H9 (cell line): ENCODE measurements around the gene CENPP. TPM values are rescaled to one million over a fixed set of nuclear protein-coding genes. Genes with fewer than 3 reads are reported as not detected.

Experiments used
- DNase-seq: peaks from one replicate; pipeline ENCODE4 v3.0.0-alpha.2; 2017
- H2AFZ ChIP-seq: one replicate; pipeline ENCODE4 v1.6.1; 2013; ENCODE audit warnings: mild to moderate bottlenecking, low read length, control low read depth, moderate library complexity
- H2AK5ac ChIP-seq: 2 replicates; pipeline ENCODE4 v1.6.1; 2013; ENCODE audit warnings: low read length, control low read depth, mixed read lengths; ENCODE audit not compliant: insufficient read length
- H2BK120ac ChIP-seq: one replicate; pipeline ENCODE4 v1.6.1; 2013; ENCODE audit warnings: low read depth, mild to moderate bottlenecking, low read length, control low read depth, inconsistent platforms; ENCODE audit not compliant: poor library complexity, severe bottlenecking
- H2BK12ac ChIP-seq: 2 replicates; pipeline ENCODE4 v1.6.1; 2013; ENCODE audit warnings: low read length, control low read depth, mixed read lengths, low read depth; ENCODE audit not compliant: insufficient read length
- H2BK15ac ChIP-seq: 2 replicates; pipeline ENCODE4 v1.6.1; 2013; ENCODE audit warnings: low read depth, low read length, control low read depth
- H2BK20ac ChIP-seq: one replicate; pipeline ENCODE4 v1.6.1; 2013; ENCODE audit warnings: low read depth, mild to moderate bottlenecking, low read length, control low read depth, inconsistent platforms; ENCODE audit not compliant: poor library complexity, severe bottlenecking
- H2BK5ac ChIP-seq: 2 replicates; pipeline ENCODE4 v1.6.1; 2013; ENCODE audit warnings: low read length, control low read depth, mixed read lengths; ENCODE audit not compliant: insufficient read length
- H3K14ac ChIP-seq: 2 replicates; pipeline ENCODE4 v1.6.1; 2013; ENCODE audit warnings: low read length, control low read depth; ENCODE audit not compliant: insufficient read depth
- H3K18ac ChIP-seq: 2 replicates; pipeline ENCODE4 v1.6.1; 2013; ENCODE audit warnings: low read depth, mild to moderate bottlenecking, mixed read lengths, low read length, control low read depth; ENCODE audit not compliant: insufficient read length
- H3K23ac ChIP-seq: 2 replicates; pipeline ENCODE4 v1.6.1; 2013; ENCODE audit warnings: low read length, control low read depth, mixed read lengths, low read depth; ENCODE audit not compliant: insufficient read length
- H3K23me2 ChIP-seq: 2 replicates; pipeline ENCODE4 v1.6.1; 2013; ENCODE audit warnings: low read depth, mild to moderate bottlenecking, mixed read lengths, low read length, control low read depth; ENCODE audit not compliant: insufficient read length, poor library complexity, severe bottlenecking
- H3K27ac ChIP-seq: 2 replicates; pipeline ENCODE4 v1.5.1; 2013; ENCODE audit warnings: low read length, control low read depth, mixed read lengths, low read depth; ENCODE audit not compliant: insufficient read length
- H3K27me3 ChIP-seq: 2 replicates; pipeline ENCODE4 v1.6.1; 2013; ENCODE audit warnings: low read length, control low read depth, inconsistent platforms; ENCODE audit not compliant: insufficient read depth
- H3K4ac ChIP-seq: 2 replicates; pipeline ENCODE4 v1.6.1; 2013; ENCODE audit warnings: low read depth, mild to moderate bottlenecking, control low read depth, inconsistent platforms, low read length, moderate library complexity
- H3K4me1 ChIP-seq: 2 replicates; pipeline ENCODE4 v1.6.1; 2013; ENCODE audit warnings: low read length, control low read depth, inconsistent platforms; ENCODE audit not compliant: insufficient read depth
- H3K4me2 ChIP-seq: 2 replicates; pipeline ENCODE4 v1.6.1; 2013; ENCODE audit warnings: low read length, control low read depth, mixed read lengths; ENCODE audit not compliant: insufficient read length, insufficient read depth
- H3K56ac ChIP-seq: 2 replicates; pipeline ENCODE4 v1.6.1; 2013; ENCODE audit warnings: low read depth, mild to moderate bottlenecking, mixed read lengths, low read length, control low read depth; ENCODE audit not compliant: insufficient read length
- H3K79me1 ChIP-seq: 2 replicates; pipeline ENCODE4 v1.6.1; 2013; ENCODE audit warnings: low read depth, mild to moderate bottlenecking, moderate library complexity, low read length, control low read depth, inconsistent platforms; ENCODE audit not compliant: insufficient read depth, poor library complexity, severe bottlenecking
- H3K79me2 ChIP-seq: 2 replicates; pipeline ENCODE4 v1.6.1; 2013; ENCODE audit warnings: low read length, control low read depth, inconsistent platforms; ENCODE audit not compliant: insufficient read depth
- H3K9ac ChIP-seq: 2 replicates; pipeline ENCODE4 v1.6.1; 2013; ENCODE audit warnings: low read length, control low read depth, mixed read lengths; ENCODE audit not compliant: insufficient read length; ENCODE audit errors: extremely low read depth
- H3K9me3 ChIP-seq: one replicate; pipeline ENCODE4 v1.6.1; 2013; ENCODE audit warnings: low read depth, low read length, inconsistent platforms; ENCODE audit not compliant: control insufficient read depth
- H3T11ph ChIP-seq: one replicate; pipeline ENCODE4 v1.6.1; 2013; ENCODE audit warnings: mild to moderate bottlenecking, low read length, control low read depth, inconsistent platforms
- H4K20me1 ChIP-seq: one replicate; pipeline ENCODE4 v1.6.1; 2013; ENCODE audit not compliant: control insufficient read depth, insufficient read length, insufficient read depth
- H4K5ac ChIP-seq: 2 replicates; pipeline ENCODE4 v1.6.1; 2013; ENCODE audit warnings: low read depth, mild to moderate bottlenecking, mixed read lengths, low read length, control low read depth; ENCODE audit not compliant: insufficient read length
- H4K8ac ChIP-seq: replicated peaks from 2 replicates; pipeline ENCODE4 v1.6.1; 2013; ENCODE audit warnings: low read length, control low read depth, mixed read lengths, low read depth; ENCODE audit not compliant: insufficient read length
- H4K91ac ChIP-seq: 2 replicates; pipeline ENCODE4 v1.6.1; 2013; ENCODE audit warnings: low read depth, mild to moderate bottlenecking, moderate library complexity, mixed read lengths, low read length, control low read depth; ENCODE audit not compliant: insufficient read length
- H3K27ac Mint-ChIP-seq, 3 experiments: 2 replicates in 2 of 3; 3 replicates in 1 of 3; pipeline ENCODE4 v1.8.0; 2020 to 2021; ENCODE audit warnings: mixed read lengths in 3 of 3, mild to moderate bottlenecking in 1 of 3, moderate library complexity in 1 of 3
- H3K27me3 Mint-ChIP-seq: 2 replicates; pipeline ENCODE4 v1.8.0; 2021; ENCODE audit warnings: low read depth, mild to moderate bottlenecking, moderate library complexity, mixed read lengths
- H3K36me3 Mint-ChIP-seq, 3 experiments: 2 replicates in 2 of 3; 3 replicates in 1 of 3; pipeline ENCODE4 v1.8.0; 2020 to 2021; ENCODE audit warnings: low read depth in 3 of 3, mixed read lengths in 3 of 3; ENCODE audit not compliant: insufficient read depth in 1 of 3
- H3K4me1 Mint-ChIP-seq, 2 experiments: 2 replicates each; pipeline ENCODE4 v1.8.0; 2020; ENCODE audit warnings: mixed read lengths in 2 of 2
- H3K4me3 Mint-ChIP-seq, 2 experiments: 2 replicates in 1 of 2; 3 replicates in 1 of 2; pipeline ENCODE4 v1.8.0; 2020 to 2021; ENCODE audit warnings: mild to moderate bottlenecking in 2 of 2, mixed read lengths in 2 of 2, moderate library complexity in 1 of 2
- H3K9me3 Mint-ChIP-seq, 2 experiments: 2 replicates in 1 of 2; 3 replicates in 1 of 2; pipeline ENCODE4 v1.8.0; 2020; ENCODE audit warnings: mild to moderate bottlenecking in 2 of 2, mixed read lengths in 2 of 2, moderate library complexity in 1 of 2
- WGBS: extraction: QIAGEN DNeasy Blood & Tissue Kit; methylation state at CpG from one replicate; pipeline ENCODE4 v1.1.7; 2013; ENCODE audit warnings: missing lambda C conversion rate, low lambda C conversion rate, mixed read lengths; ENCODE audit not compliant: insufficient read length; ENCODE audit errors: extremely low coverage; 5-methylcytosine and 5-hydroxymethylcytosine counted together
- total RNA-seq: library from RNA; stranded (reverse); gene quantifications from 2 replicates; pipeline ENCODE4 v1.2.1, GENCODE V29; 2021
- TF ChIP-seq, protein P1 (sequence below): fragments of 200-600 bp; sonication (generic); conservative IDR thresholded peaks from 3 replicates; pipeline ENCODE4 v1.8.0; 2021; ENCODE audit warnings: antibody characterized with exemption, mild to moderate bottlenecking

The CENPP gene
- total RNA-seq, 1 experiment from 2014 or later: 9.1 TPM

DNA sequence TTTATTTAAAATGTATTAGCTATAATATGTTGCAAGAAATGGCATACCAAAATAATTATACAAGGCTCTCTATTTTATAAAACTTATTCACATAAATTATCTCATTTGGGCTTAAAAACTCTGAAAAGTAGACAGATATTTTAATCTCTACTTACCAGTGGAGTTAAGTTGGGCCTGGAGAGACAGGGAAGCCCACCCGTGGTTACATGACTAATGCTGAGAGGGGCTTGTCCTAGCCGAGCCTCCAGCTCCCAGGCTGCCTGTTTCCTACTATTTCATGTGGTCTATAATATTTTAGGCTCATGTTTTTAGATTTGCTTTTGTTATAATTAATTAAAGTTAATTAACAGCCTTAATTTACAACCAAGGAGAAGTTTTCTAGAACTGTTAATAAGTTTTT lies 177.4 kb downstream of the CENPP start:
- no peaks in the 10 kb centered on the region for H3K23me2 ChIP-seq
- H2AK5ac ChIP-seq: no peak overlapping the region
- H2BK20ac ChIP-seq: no peak overlapping the region
- no peak overlapping the region for H3K4ac ChIP-seq
- H3K27ac ChIP-seq: no peak overlapping the region
- no peaks in the 10 kb centered on the region for H3K79me1 ChIP-seq
- no peak overlapping the region for H3K4me3 Mint-ChIP-seq
- TF ChIP-seq, protein P1, sequence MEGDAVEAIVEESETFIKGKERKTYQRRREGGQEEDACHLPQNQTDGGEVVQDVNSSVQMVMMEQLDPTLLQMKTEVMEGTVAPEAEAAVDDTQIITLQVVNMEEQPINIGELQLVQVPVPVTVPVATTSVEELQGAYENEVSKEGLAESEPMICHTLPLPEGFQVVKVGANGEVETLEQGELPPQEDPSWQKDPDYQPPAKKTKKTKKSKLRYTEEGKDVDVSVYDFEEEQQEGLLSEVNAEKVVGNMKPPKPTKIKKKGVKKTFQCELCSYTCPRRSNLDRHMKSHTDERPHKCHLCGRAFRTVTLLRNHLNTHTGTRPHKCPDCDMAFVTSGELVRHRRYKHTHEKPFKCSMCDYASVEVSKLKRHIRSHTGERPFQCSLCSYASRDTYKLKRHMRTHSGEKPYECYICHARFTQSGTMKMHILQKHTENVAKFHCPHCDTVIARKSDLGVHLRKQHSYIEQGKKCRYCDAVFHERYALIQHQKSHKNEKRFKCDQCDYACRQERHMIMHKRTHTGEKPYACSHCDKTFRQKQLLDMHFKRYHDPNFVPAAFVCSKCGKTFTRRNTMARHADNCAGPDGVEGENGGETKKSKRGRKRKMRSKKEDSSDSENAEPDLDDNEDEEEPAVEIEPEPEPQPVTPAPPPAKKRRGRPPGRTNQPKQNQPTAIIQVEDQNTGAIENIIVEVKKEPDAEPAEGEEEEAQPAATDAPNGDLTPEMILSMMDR: no peak
- peaks cover 2% of the 10 kb centered on the region; the same call in 1 of the 2 replicates for H3K4me1 ChIP-seq
- H3K4me2 ChIP-seq: no peak overlapping the region
- no peak overlapping the region for H2BK12ac ChIP-seq
- H2BK5ac ChIP-seq: no peak overlapping the region
- no peak overlapping the region for H4K91ac ChIP-seq
- WGBS: no CpG with 5 or more reads among the region's 2 CpGs
- no peak overlapping the region for H3K23ac ChIP-seq
- no peak overlapping the region for H4K5ac ChIP-seq
- no peak overlapping the region for H2BK15ac ChIP-seq
- H3T11ph ChIP-seq: no peak overlapping the region
- H3K36me3 Mint-ChIP-seq: no peaks in the 10 kb centered on the region
- no peak overlapping the region for H3K27ac Mint-ChIP-seq
- H2BK120ac ChIP-seq: no peak overlapping the region
- H3K79me2 ChIP-seq: no peaks in the 10 kb centered on the region
- H3K9me3 Mint-ChIP-seq: no peaks in the 10 kb centered on the region
- no peaks in the 10 kb centered on the region for H3K9me3 ChIP-seq
- H3K18ac ChIP-seq: no peak overlapping the region
- H4K20me1 ChIP-seq: no peaks in the 10 kb centered on the region
- no peak overlapping the region for H4K8ac ChIP-seq
- no peak for DNase-seq
- no peaks in the 10 kb centered on the region for H3K27me3 Mint-ChIP-seq
- H2AFZ ChIP-seq: no peak overlapping the region
- H3K14ac ChIP-seq: no peak overlapping the region
- H3K4me1 Mint-ChIP-seq: peaks cover 15 to 22% of the 10 kb centered on the region in 2 experiments
- no peaks in the 10 kb centered on the region for H3K27me3 ChIP-seq
- no peak overlapping the region for H3K9ac ChIP-seq
- H3K56ac ChIP-seq: no peak overlapping the region
